Subcutaneous abdominal adipose tissue (tissue), 5 donors: ENCODE results near the gene TLK1.
"Not testable (repeated sequence)": the region's sequence is repeated elsewhere in the genome, so short reads cannot be mapped to it uniquely, and the experiment has no call there.

Source experiments
- H3K27ac ChIP-seq: one replicate; pipeline ENCODE4 v1.7.0; 2013; ENCODE audit warnings: low read depth, mild to moderate bottlenecking, inconsistent platforms, low read length, moderate library complexity
- H3K27me3 ChIP-seq, 5 donors: one replicate each; pipeline ENCODE4 v1.7.0; 2013; ENCODE audit warnings: low read length in 5 of 5, inconsistent platforms in 1 of 5; ENCODE audit not compliant: control insufficient read depth in 5 of 5, insufficient read depth in 4 of 5
- H3K36me3 ChIP-seq, 5 donors: one replicate each; pipeline ENCODE4 v1.7.0; 2013; ENCODE audit warnings: low read length in 5 of 5; ENCODE audit not compliant: control insufficient read depth in 5 of 5, insufficient read depth in 5 of 5
- H3K4me1 ChIP-seq, 5 donors: one replicate each; pipeline ENCODE4 v1.7.0; 2013; ENCODE audit warnings: low read length in 5 of 5, mild to moderate bottlenecking in 3 of 5, moderate library complexity in 1 of 5; ENCODE audit not compliant: control insufficient read depth in 5 of 5, insufficient read depth in 5 of 5
- H3K4me3 ChIP-seq, 5 donors: one replicate each; pipeline ENCODE4 v1.7.0; 2013; ENCODE audit warnings: low read length in 5 of 5, low read depth in 1 of 5
- H3K9ac ChIP-seq, 5 donors: one replicate each; pipeline ENCODE4 v1.7.0; 2013; ENCODE audit warnings: low read length in 5 of 5, mild to moderate bottlenecking in 4 of 5, moderate library complexity in 3 of 5
- H3K9me3 ChIP-seq, 5 donors: one replicate each; pipeline ENCODE4 v1.7.0; 2013; ENCODE audit warnings: low read length in 5 of 5; ENCODE audit not compliant: control insufficient read depth in 5 of 5
- donor health status: healthy.
- donor health status: healthy.
- donor health status: healthy.
- donor health status: healthy.
- donor health status: healthy.

TLK1 gene

DNA sequence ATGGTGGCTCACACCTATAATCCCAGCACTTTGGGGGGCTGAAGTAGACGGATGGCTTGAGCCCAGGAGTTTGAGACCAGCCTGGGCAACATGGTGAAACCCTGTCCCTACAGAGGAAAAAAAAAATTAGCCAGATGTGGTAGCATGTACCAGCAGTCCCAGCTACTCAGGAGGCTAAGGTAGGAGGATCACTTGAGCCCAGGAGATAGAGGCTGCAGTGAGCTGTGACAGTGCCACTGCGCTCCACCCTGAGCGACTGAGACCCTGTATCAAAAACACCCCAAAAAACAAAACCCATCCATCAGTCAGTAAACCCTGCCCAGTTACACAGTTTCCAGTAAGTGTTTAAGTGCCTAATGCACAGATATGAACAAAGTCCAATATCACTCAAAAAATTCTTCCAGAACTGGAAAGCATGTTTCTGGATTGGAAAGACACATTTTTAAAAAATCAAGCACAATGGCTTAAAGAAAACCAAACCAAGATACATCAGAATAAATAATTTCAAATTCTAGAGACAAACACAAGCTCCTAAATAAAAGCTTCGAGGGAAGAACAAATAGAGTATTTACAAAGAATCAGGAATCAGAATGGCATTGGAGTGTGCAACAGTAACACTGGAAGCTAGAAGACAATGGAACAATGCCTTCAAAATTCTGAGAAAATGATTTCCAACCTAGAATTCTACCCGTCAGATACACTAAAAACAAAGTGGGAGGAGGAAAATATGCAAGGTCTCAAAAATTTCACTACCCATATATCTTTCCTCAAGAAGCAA lies 72.4 kb downstream of the TLK1 start:
- Histone ChIP-seq H3K27me3 (no peaks in the 10 kb centered on the region), H3K27ac (no peak overlapping the region), H3K36me3 (no peaks in the 10 kb centered on the region), H3K9me3 (no peaks in the 10 kb centered on the region), H3K4me3 (no peak overlapping the region), H3K9ac (no peak overlapping the region), H3K4me1 (peaks cover 0 to 10% (median 6%) of the 10 kb centered on the region in 5 donors)

DNA sequence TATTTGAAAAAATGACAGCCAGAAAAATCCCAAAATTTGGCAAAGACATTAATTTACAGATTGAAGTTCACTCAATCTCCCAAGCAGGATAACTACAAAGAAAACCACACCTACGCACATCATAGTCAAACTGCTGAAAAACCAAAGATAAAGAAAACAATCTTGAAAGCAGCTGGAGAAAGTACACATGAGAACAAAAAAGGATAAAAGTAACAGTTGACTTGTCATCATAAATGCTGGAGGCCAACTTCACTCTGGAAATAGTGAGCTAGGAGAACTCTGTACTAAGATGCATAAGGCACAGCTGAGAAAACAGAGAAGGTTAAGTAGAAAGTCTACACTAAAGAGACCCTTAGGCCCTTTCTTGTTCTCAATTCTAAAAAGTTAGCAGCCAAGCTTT lies 73.1 kb downstream of the TLK1 start:
- Histone ChIP-seq H3K27me3 (no peaks in the 10 kb centered on the region), H3K36me3 (no peaks in the 10 kb centered on the region), H3K4me1 (peaks cover 0 to 10% (median 6%) of the 10 kb centered on the region in 5 donors), H3K4me3 (no peak overlapping the region), H3K9me3 (no peaks in the 10 kb centered on the region), H3K27ac (no peak overlapping the region), H3K9ac (no peak overlapping the region)

DNA sequence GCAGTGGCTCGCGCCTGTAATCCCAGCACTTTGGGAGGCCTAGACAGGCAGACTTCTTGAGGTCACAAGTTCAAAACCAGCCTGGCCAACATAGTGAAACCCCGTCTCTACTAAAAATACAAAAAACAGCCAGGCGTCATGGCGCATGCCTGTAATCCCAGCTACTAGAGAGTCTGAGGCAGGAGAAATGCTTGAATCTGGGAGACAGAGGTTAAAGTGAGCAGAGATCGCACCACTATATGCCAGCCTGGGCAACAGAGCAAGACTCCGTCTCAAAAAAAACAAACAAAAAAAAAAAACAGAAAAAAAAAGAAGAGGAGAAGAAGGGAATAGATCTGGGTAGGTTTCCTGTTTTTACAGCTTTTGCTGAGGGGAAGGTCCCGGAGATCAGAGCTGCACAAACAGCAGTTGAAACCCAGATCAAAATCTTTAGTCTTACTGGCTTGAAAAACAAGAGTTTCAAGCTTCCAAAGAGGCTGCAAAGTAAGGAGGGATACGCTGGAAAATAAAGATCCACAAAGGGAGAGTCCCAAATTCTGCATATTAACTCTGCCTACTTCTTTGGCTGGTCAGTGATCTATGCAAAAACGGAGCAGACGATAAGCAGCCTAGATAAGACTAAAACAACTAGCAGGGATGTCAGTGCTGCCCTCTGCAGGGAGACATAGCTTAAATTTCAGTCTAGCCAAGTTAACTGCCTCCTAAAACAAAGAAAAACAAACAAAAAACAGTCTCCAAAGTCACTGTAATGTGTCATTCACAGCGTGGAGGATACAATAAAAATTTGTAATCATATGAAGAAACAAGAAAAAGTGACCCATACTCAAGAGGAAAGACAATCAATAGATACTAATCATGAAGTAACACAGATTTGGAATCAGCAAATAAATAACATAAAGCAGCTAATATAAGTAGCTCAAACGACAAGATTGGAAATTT lies 74.1 kb downstream of the TLK1 start:
- Histone ChIP-seq H3K27me3 (no peaks in the 10 kb centered on the region), H3K9ac (peak overlapping the region in 2 of 5 donors; percentile 21 to 51), H3K4me1 (peaks cover 0 to 10% (median 6%) of the 10 kb centered on the region in 5 donors), H3K36me3 (no peaks in the 10 kb centered on the region), H3K27ac (no peak overlapping the region), H3K9me3 (no peaks in the 10 kb centered on the region), H3K4me3 (peak overlapping the region; percentile 32 to 56 (median 44))

GRCh38 chr2:171084128-171084527 lies 76.6 kb downstream of the TLK1 start:
- Histone ChIP-seq H3K4me1 (peaks cover 0 to 10% (median 6%) of the 10 kb centered on the region in 5 donors), H3K27me3 (no peaks in the 10 kb centered on the region), H3K27ac (no peak overlapping the region), H3K36me3 (peaks cover 0 to 2% (median 0%) of the 10 kb centered on the region in 5 donors), H3K9me3 (no peaks in the 10 kb centered on the region), H3K4me3 (no peak overlapping the region), H3K9ac (no peak overlapping the region)

DNA sequence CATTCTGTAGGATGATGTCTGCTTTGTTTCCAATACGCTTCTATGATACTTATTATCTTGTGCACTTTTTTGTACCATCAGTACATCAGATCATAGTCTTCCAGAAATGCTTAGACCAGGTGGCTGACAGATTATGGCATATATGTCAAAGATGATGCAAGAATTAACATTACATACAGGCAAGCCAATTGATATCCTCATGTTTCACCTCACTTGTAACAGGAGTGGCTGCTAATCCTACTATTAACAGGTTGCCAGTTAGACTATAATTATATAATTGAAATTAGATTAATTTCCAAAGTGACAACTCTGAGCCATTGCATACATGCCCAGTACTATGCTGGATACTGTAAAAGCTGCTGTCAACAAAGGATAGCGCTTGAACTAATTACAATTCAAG lies 77.2 kb downstream of the TLK1 start:
- no peak overlapping the region for H3K9ac ChIP-seq
- peaks cover 0 to 10% (median 6%) of the 10 kb centered on the region in 5 donors for H3K4me1 ChIP-seq
- no peak overlapping the region for H3K27ac ChIP-seq
- H3K9me3 ChIP-seq = no peaks in the 10 kb centered on the region
- H3K27me3 ChIP-seq = no peaks in the 10 kb centered on the region
- peaks cover 0 to 3% (median 0%) of the 10 kb centered on the region in 5 donors for H3K36me3 ChIP-seq
- H3K4me3 ChIP-seq = no peak overlapping the region

DNA sequence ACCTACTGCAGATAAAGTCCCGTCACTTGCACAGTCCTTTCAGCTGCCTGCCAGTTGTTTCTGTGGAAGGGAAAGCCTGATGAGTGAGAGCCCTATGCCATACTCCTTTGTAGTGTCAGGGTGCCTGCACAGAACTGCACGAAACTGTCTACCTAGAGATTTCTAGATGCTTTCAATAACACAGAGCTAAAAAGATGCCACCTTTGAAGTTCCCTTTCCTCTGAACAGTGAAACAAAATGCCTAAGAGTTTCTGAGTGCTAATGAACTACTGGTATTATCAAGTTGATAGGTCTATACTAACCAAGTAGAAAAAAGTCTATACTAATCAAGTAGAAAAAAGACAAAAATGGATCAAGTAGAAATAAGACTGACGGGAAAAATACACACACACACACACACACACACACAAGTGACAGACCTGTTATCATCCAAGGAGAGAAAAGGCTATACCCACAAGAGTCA lies 79.0 kb downstream of the TLK1 start:
- Histone ChIP-seq H3K27me3 (no peaks in the 10 kb centered on the region), H3K4me1 (peaks cover 0 to 6% (median 6%) of the 10 kb centered on the region in 5 donors), H3K9ac (no peak overlapping the region), H3K4me3 (no peak overlapping the region), H3K9me3 (no peaks in the 10 kb centered on the region), H3K36me3 (peaks cover 0 to 3% (median 0%) of the 10 kb centered on the region in 5 donors), H3K27ac (no peak overlapping the region)

- no peaks in the 10 kb centered on the region for H3K27me3 ChIP-seq
- peaks cover 0 to 6% (median 2%) of the 10 kb centered on the region in 5 donors for H3K36me3 ChIP-seq
- no peaks in the 10 kb centered on the region for H3K9me3 ChIP-seq
- no peak overlapping the region for H3K27ac ChIP-seq
- no peak overlapping the region for H3K9ac ChIP-seq
- no peaks in the 10 kb centered on the region for H3K4me1 ChIP-seq
- no peak overlapping the region for H3K4me3 ChIP-seq
Observed at GRCh38 chr2:171080607-171081006, 80.1 kb downstream of the TLK1 start.

DNA sequence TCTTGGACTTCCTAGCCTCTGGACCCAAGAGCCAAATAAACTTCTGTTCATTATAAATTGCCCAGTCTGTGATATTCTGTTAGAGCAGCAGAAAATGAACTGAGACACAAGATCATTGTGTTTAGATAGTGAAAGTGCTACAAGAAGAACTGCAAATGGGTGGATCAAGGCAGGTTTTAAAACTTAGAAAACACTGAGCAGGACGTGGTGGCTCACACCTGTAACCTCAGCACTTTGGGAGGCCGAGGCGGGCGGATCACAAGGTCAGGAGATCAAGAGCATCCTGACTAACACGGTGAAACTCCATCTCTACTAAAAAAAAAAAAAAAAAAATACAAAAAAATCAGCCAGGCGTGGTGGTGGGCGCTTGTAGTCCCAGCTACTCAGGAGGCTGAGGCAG lies 84.3 kb downstream of the TLK1 start:
- not testable (repeated sequence) for H3K27me3 ChIP-seq, H3K4me3 ChIP-seq, H3K9ac ChIP-seq, H3K4me1 ChIP-seq, H3K9me3 ChIP-seq, H3K27ac ChIP-seq
- peaks cover 0 to 10% (median 3%) of the 10 kb centered on the region in 5 donors for H3K36me3 ChIP-seq

- no peaks in the 10 kb centered on the region for H3K9me3 ChIP-seq
- H3K9ac ChIP-seq = no peak overlapping the region
- H3K27me3 ChIP-seq = no peaks in the 10 kb centered on the region
- peaks cover 0 to 7% (median 3%) of the 10 kb centered on the region in 5 donors for H3K36me3 ChIP-seq
- H3K4me1 ChIP-seq = no peaks in the 10 kb centered on the region
- no peak overlapping the region for H3K27ac ChIP-seq
- no peak overlapping the region for H3K4me3 ChIP-seq
Observed at GRCh38 chr2:171072164-171072563, 88.5 kb downstream of the TLK1 start.
